C4-2B (cell line): ENCODE results near the gene UNC79.

ENCODE experiments used
- H3K27ac ChIP-seq: fragments of 450-650 bp; 2 replicates; pipeline ENCODE4 v1.5.1; 2017
- CTCF ChIP-seq: fragments of 450-650 bp; conservative IDR thresholded peaks from 2 replicates; pipeline ENCODE4 v1.5.1; 2017; ENCODE audit warnings: mild to moderate bottlenecking
- ZFX ChIP-seq: fragments of 450-650 bp; IDR thresholded peaks from 2 replicates; pipeline ENCODE4 v1.6.1; 2017

UNC79 gene

GRCh38 chr14:93591506-93591905 is 160.8 kb downstream of the UNC79 start:
- no peak overlapping the region for H3K27ac ChIP-seq
- TF ChIP-seq CTCF = no peak
- no peak for TF ChIP-seq ZFX

- TF ChIP-seq ZFX (no peak), CTCF (no peak)
Observed at GRCh38 chr14:93592786-93593185, 162.0 kb downstream of the UNC79 start.

GRCh38 chr14:93606091-93606490 is 175.4 kb downstream of the UNC79 start:
- TF ChIP-seq ZFX = no peak
- no peak for TF ChIP-seq CTCF
- no peak overlapping the region for H3K27ac ChIP-seq

More at GRCh38 chr14:93592786-93593185, 162.0 kb downstream of the UNC79 start:
- H3K27ac ChIP-seq = no peak overlapping the region

GRCh38 chr14:93619176-93619793 is 188.5 kb downstream of the UNC79 start:
- H3K27ac ChIP-seq = no peak overlapping the region
- TF ChIP-seq CTCF (peak; percentile 87), ZFX (no peak)

- no peak for TF ChIP-seq CTCF
- TF ChIP-seq ZFX = no peak
- H3K27ac ChIP-seq = no peak overlapping the region
Observed at GRCh38 chr14:93628048-93628447, 197.3 kb downstream of the UNC79 start.

DNA sequence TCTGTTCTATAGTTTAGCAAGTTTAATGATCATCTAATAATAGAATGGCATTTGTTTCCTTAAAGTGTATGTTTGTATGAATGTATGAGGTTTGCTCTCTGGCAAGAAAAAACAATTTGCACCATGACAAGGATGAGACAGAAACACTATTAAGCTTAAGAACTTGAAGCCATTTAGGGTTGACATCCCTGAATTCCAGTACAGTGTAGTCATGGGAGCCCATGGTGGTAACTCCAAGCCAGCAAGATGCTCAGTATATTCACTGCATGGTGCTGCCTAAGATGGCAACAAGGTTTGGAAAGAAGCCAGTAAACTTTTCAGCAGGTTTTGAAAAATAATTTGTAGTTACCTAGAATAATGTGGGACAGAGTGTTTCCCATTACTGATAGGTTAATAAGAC is 198.9 kb downstream of the UNC79 start:
- H3K27ac ChIP-seq = no peak overlapping the region
- no peak for TF ChIP-seq CTCF
- TF ChIP-seq ZFX = no peak

DNA sequence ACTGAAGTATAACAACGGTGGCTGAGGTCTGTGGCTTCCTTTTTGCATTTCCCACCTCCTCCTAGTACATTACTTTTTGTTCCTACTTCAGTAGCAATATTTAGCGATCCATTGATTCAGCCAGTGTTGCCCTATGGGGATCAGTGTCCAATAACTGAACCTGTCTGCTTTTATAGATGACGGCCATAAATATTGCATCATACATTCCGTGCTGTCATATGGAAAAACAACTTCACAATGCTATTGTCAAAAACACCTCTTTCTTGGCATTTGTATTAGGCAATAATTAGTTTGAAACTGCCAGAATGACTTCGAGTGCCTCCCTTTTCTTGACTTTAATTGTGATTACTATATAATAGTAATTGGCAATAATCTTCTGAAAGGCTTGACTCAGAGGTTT is 208.1 kb downstream of the UNC79 start:
- TF ChIP-seq ZFX = no peak
- no peak for TF ChIP-seq CTCF
- H3K27ac ChIP-seq = no peak overlapping the region
